ENCODE data around the gene LRG1.

GRCh38 chr19:4533334-4533733 lies 6.5 kb downstream of the LRG1 start:
- TF ChIP-seq, protein P1, sequence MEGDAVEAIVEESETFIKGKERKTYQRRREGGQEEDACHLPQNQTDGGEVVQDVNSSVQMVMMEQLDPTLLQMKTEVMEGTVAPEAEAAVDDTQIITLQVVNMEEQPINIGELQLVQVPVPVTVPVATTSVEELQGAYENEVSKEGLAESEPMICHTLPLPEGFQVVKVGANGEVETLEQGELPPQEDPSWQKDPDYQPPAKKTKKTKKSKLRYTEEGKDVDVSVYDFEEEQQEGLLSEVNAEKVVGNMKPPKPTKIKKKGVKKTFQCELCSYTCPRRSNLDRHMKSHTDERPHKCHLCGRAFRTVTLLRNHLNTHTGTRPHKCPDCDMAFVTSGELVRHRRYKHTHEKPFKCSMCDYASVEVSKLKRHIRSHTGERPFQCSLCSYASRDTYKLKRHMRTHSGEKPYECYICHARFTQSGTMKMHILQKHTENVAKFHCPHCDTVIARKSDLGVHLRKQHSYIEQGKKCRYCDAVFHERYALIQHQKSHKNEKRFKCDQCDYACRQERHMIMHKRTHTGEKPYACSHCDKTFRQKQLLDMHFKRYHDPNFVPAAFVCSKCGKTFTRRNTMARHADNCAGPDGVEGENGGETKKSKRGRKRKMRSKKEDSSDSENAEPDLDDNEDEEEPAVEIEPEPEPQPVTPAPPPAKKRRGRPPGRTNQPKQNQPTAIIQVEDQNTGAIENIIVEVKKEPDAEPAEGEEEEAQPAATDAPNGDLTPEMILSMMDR (IDR thresholded peaks at IDR 0.05): no peak
- TF ChIP-seq POLR2A (IDR thresholded peaks at IDR 0.05): no peak

All from adrenal gland (tissue), 5 donors.